WTC11 (cell line): ENCODE data around the gene CTCF. TPM values are rescaled to one million over a fixed set of nuclear protein-coding genes. Genes with fewer than 3 reads are reported as not detected.

Source experiments
- ATAC-seq: fragments of 200-7000 bp; cut with Tn5 transposase; 2 replicates; pipeline ENCODE4 v1.10.0; 2021; ENCODE audit warnings: mild to moderate bottlenecking, moderate library complexity
- CTCF ChIA-PET: fragments of 300-600 bp; sonication (Branson Sonifier 250); formaldehyde crosslinking; loops from one replicate; lab custom pipeline; 2021; ENCODE audit warnings: antibody characterized with exemption; lab: Charles Lee
- POLR2A ChIA-PET: fragments of 350-600 bp; sonication (Branson Sonifier 250); formaldehyde crosslinking; loops from one replicate; lab custom pipeline; 2021; ENCODE audit warnings: antibody characterized with exemption; lab: Charles Lee
- DNase-seq: peaks from one replicate; pipeline ENCODE4 v3.0.0; 2021; ENCODE audit warnings: low spot score
- H3K27ac Mint-ChIP-seq: 2 replicates; pipeline ENCODE4 v1.8.0; 2021; ENCODE audit warnings: mixed read lengths
- H3K27me3 Mint-ChIP-seq: 2 replicates; pipeline ENCODE4 v1.8.0; 2021; ENCODE audit warnings: low read depth, mild to moderate bottlenecking, moderate library complexity, mixed read lengths
- H3K36me3 Mint-ChIP-seq: 2 replicates; pipeline ENCODE4 v1.8.0; 2021; ENCODE audit warnings: mixed read lengths
- H3K4me1 Mint-ChIP-seq: 2 replicates; pipeline ENCODE4 v1.8.0; 2022; ENCODE audit warnings: mixed read lengths
- H3K4me3 Mint-ChIP-seq: 2 replicates; pipeline ENCODE4 v1.8.0; 2021; ENCODE audit warnings: mild to moderate bottlenecking, moderate library complexity, mixed read lengths
- H3K9me3 Mint-ChIP-seq: 2 replicates; pipeline ENCODE4 v1.8.0; 2021; ENCODE audit warnings: mixed read lengths
- E2F4 ChIP-seq: sonication (generic); formaldehyde crosslinking; IDR thresholded peaks from 2 replicates; pipeline ENCODE4 v1.8.1; 2022; ENCODE audit warnings: low read depth, mild to moderate bottlenecking, moderate library complexity, missing genetic modification reagents, borderline replicate concordance
- ESRRA ChIP-seq: sonication (generic); formaldehyde crosslinking; IDR thresholded peaks from 2 replicates; pipeline ENCODE4 v1.8.1; 2022; ENCODE audit warnings: mild to moderate bottlenecking, missing genetic modification reagents, borderline replicate concordance
- FOXJ3 ChIP-seq: sonication (generic); formaldehyde crosslinking; IDR thresholded peaks from 2 replicates; pipeline ENCODE4 v1.9.0; 2021; ENCODE audit warnings: missing genetic modification reagents, mild to moderate bottlenecking, borderline replicate concordance
- GRHL2 ChIP-seq: fragments of 250-450 bp; sonication (Bioruptor Pico); IDR thresholded peaks from 2 replicates; pipeline ENCODE4 v1.8.0; 2022; ENCODE audit warnings: mild to moderate bottlenecking, moderate library complexity; ENCODE audit not compliant: insufficient replicate concordance, severe bottlenecking
- PRRX2 ChIP-seq: fragments of 250-450 bp; sonication (Bioruptor Pico); IDR thresholded peaks from 2 replicates; pipeline ENCODE4 v1.8.0; 2021; ENCODE audit warnings: mild to moderate bottlenecking
- RELA ChIP-seq: sonication (generic); formaldehyde crosslinking; IDR thresholded peaks from 2 replicates; pipeline ENCODE4 v1.8.1; 2022; ENCODE audit warnings: missing genetic modification reagents, mild to moderate bottlenecking, borderline replicate concordance
- STAT6 ChIP-seq: sonication (generic); formaldehyde crosslinking; conservative IDR thresholded peaks from 2 replicates; pipeline ENCODE4 v1.8.1; 2023; ENCODE audit warnings: mild to moderate bottlenecking, low read depth, missing genetic modification reagents, moderate library complexity
- ZBTB43 ChIP-seq: sonication (generic); formaldehyde crosslinking; IDR thresholded peaks from 2 replicates; pipeline ENCODE4 v1.8.1; 2023; ENCODE audit warnings: mild to moderate bottlenecking, missing genetic modification reagents
- ZNF219 ChIP-seq: sonication (generic); formaldehyde crosslinking; IDR thresholded peaks from 2 replicates; pipeline ENCODE4 v1.8.0; 2023; ENCODE audit warnings: missing genetic modification reagents, mild to moderate bottlenecking, borderline replicate concordance
- ZNF281 ChIP-seq: sonication (generic); formaldehyde crosslinking; IDR thresholded peaks from 2 replicates; pipeline ENCODE4 v1.8.0; 2023; ENCODE audit warnings: mild to moderate bottlenecking, missing genetic modification reagents
- ZNF671 ChIP-seq: fragments of 250-450 bp; sonication (Bioruptor Pico); IDR thresholded peaks from 2 replicates; pipeline ENCODE4 v1.8.0; 2021; ENCODE audit warnings: mild to moderate bottlenecking
- total RNA-seq: library from RNA; stranded (reverse); gene quantifications from 3 replicates; pipeline ENCODE4 v1.2.3, GENCODE V29; 2021
- TF ChIP-seq, protein P1 (sequence below): fragments of 250-450 bp; sonication (Bioruptor Pico); IDR thresholded peaks from 2 replicates; pipeline ENCODE4 v1.9.0; 2021; ENCODE audit warnings: moderate library complexity, mild to moderate bottlenecking, inconsistent platforms, borderline replicate concordance
- TF ChIP-seq, protein P2 (sequence below): sonication (generic); formaldehyde crosslinking; IDR thresholded peaks from 2 replicates; pipeline ENCODE4 v1.8.0; 2022; ENCODE audit warnings: mild to moderate bottlenecking, missing genetic modification reagents

The CTCF gene
- total RNA-seq, 1 experiment from 2014 or later = 55.4 TPM

DNA sequence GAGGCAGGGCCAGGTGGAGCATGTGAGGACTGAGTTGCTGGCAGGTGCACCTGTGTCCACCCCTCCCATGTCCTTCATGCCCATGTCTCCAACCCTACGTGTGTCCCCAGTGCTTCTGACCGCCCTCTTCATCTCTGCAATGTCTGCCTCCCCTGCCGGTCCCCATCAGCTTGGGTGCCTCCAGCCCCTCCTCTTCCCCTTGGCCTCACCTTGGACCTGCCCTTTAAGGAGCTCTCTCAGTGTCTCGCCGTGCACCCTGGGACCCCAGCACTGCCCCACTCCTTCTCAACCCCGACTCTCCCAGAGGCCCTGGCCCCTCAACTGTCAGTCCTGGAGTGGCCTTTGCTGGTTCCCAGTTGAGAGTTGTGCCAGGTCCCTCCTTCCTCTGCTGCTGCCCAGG is 18.7 kb upstream of the CTCF start (continued):
- TF ChIP-seq, protein P1, sequence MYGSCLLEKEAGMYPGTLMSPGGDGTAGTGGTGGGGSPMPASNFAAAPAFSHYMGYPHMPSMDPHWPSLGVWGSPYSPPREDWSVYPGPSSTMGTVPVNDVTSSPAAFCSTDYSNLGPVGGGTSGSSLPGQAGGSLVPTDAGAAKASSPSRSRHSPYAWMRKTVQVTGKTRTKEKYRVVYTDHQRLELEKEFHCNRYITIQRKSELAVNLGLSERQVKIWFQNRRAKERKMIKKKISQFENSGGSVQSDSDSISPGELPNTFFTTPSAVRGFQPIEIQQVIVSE (CRISPR knock-in tag) = no peak

GRCh38 chr16:67544329-67544841 is 17.9 kb upstream of the CTCF start:
- CTCF ChIA-PET = interaction anchor here (0.5 to 6.1 kb wide), 16 partner anchors 11 to 1705 kb away, joined by 3 to 137 read pairs (median 5); partner anchors contain the start of genes ACD, C16orf86, CARMIL2 and CTCF
- Mint-ChIP-seq H3K27me3 (peaks cover 37% of the 10 kb centered on the region), H3K27ac (no peak overlapping the region), H3K4me3 (no peak overlapping the region), H3K9me3 (no peaks in the 10 kb centered on the region), H3K4me1 (peaks cover 8% of the 10 kb centered on the region), H3K36me3 (peaks cover 2% of the 10 kb centered on the region; the same call in 1 of the 2 replicates)
- TF ChIP-seq ESRRA (CRISPR knock-in tag) (no peak), ZNF219 (no peak), ZNF671 (CRISPR knock-in tag) (no peak), PRRX2 (CRISPR knock-in tag) (no peak), ZNF281 (no peak), STAT6 (CRISPR knock-in tag) (no peak), GRHL2 (CRISPR knock-in tag) (no peak), E2F4 (CRISPR knock-in tag) (no peak), RELA (no peak), ZBTB43 (CRISPR knock-in tag) (no peak), FOXJ3 (no peak)
- TF ChIP-seq, protein P1 (CRISPR knock-in tag) = no peak
- TF ChIP-seq, protein P2, sequence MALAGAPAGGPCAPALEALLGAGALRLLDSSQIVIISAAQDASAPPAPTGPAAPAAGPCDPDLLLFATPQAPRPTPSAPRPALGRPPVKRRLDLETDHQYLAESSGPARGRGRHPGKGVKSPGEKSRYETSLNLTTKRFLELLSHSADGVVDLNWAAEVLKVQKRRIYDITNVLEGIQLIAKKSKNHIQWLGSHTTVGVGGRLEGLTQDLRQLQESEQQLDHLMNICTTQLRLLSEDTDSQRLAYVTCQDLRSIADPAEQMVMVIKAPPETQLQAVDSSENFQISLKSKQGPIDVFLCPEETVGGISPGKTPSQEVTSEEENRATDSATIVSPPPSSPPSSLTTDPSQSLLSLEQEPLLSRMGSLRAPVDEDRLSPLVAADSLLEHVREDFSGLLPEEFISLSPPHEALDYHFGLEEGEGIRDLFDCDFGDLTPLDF (CRISPR knock-in tag) = no peak
- POLR2A ChIA-PET = interaction anchor here (1.3 kb wide), 1 partner anchor 104 kb away, joined by 3 read pairs; no protein-coding TSS in a partner anchor
- no peak for DNase-seq
- ATAC-seq = no peak
